Measurements from ENCODE around the gene CIART. TPM values are rescaled to one million over a fixed set of nuclear protein-coding genes. Genes with fewer than 3 reads are reported as not detected.
"Not testable (repeated sequence)": the region's sequence is repeated elsewhere in the genome, so short reads cannot be mapped to it uniquely, and the experiment has no call there.

The CIART gene
- 1 to 10 TPM in 1 of 2 donors, under 1 TPM in 1; 0.69 to 1.6 TPM for total RNA-seq

- intact Hi-C loops (cut with DNase I) = loop anchor here (2.0 kb wide), 1 partner anchor 27 kb away; no protein-coding TSS in a partner anchor
- peak; percentile 86 for DNase-seq
- Histone ChIP-seq H3K4me3 (peak within 1 kb of the TSS; percentile 43), H3K4me1 (peaks cover 3% of the 10 kb centered on the region), H3K27me3 (no peaks in the 10 kb centered on the region), H3K36me3 (no peaks in the 10 kb centered on the region), H3K9me3 (no peaks in the 10 kb centered on the region), H3K9ac (ENCODE audit: low read depth in 2 of 2, low read length in 2 of 2) (peak within 1 kb of the TSS; percentile 54 to 77), H3K27ac (peak within 1 kb of the TSS; percentile 58)
- TF ChIP-seq CTCF (IDR thresholded peaks at IDR 0.05) = no peak
Observed at GRCh38 chr1:150281758-150282557, at the start of gene CIART. Gene CIART (plus strand): TSS chr1:150282554. CDS start chr1:150283268, 714 bp downstream.

GRCh38 chr1:150232921-150233320 is 49.4 kb upstream of the CIART start:
- H3K36me3 ChIP-seq; intact Hi-C loops (cut with DNase I); H3K27ac ChIP-seq; H3K4me3 ChIP-seq; H3K9me3 ChIP-seq; H3K4me1 ChIP-seq; H3K9ac ChIP-seq (ENCODE audit: low read depth in 2 of 2, low read length in 2 of 2); H3K27me3 ChIP-seq; DNase-seq: not testable (repeated sequence)

DNA sequence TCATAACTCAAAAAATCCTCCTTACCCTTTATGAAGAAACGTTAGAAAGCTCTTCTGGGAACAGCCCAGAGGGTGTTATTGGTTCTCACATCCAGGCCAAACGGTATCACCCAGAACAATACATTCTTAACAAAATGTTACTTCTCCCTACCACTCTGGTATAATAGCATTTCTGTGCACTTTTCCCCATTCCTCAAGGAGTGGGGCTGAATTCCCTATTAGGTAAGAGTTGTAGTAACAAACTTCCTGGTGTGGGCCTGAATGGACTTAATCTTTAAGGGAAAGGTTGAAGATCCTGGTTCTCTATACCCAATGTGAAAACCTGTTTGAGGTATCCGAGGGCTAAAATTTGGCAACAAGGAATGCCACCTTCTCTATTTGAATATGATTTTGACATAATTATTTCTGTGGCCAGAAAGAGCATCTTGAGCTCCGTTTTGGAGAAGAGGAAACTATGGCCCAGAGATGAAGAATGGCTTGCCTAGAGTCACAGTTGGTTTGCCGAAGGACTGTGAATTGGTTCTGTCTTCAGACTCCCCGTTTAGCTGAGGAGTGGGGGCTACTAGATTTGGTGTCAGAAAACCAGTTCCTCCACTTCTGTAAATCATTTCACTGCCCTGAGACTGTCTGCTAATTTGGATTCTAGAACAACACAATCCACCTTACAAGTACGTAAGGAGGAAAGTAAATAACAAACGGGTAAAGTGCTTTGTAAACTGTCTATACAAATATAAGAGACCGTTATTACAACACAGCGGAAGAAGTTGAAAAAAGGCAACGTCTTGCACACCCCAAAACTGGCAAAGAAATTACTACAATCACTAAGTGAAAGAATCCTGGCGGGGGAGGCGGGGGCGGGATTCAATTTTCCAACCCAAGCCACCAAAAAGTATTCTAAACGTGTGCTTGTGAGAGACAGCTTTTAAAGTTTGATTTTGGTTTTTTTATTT is 48.7 kb upstream of the CIART start:
- TF ChIP-seq CTCF (IDR thresholded peaks at IDR 0.05) = no peak
- Histone ChIP-seq H3K9ac (ENCODE audit: low read depth in 2 of 2, low read length in 2 of 2) (peak overlapping the region; percentile 91), H3K4me3 (peak overlapping the region; percentile 85), H3K27me3 (no peaks in the 10 kb centered on the region), H3K4me1 (no peaks in the 10 kb centered on the region), H3K36me3 (no peaks in the 10 kb centered on the region), H3K9me3 (no peaks in the 10 kb centered on the region), H3K27ac (peak overlapping the region; percentile 93)
- intact Hi-C loops (cut with DNase I) = no loop called here
- DNase-seq = peak; percentile 40

GRCh38 chr1:150234309-150234565 is 48.1 kb upstream of the CIART start:
- intact Hi-C loops (cut with DNase I) = no loop called here
- Histone ChIP-seq H3K36me3 (no peaks in the 10 kb centered on the region), H3K4me3 (peak overlapping the region; percentile 85), H3K27ac (peak overlapping the region; percentile 93), H3K9me3 (no peaks in the 10 kb centered on the region), H3K4me1 (no peaks in the 10 kb centered on the region), H3K27me3 (no peaks in the 10 kb centered on the region), H3K9ac (ENCODE audit: low read depth in 2 of 2, low read length in 2 of 2) (peak overlapping the region; percentile 91)
- no peak for DNase-seq
- no peak for TF ChIP-seq CTCF (IDR thresholded peaks at IDR 0.05)

- intact Hi-C loops (cut with DNase I) = no loop called here
- no peaks in the 10 kb centered on the region for H3K36me3 ChIP-seq
- H3K27ac ChIP-seq = peak overlapping the region; percentile 93
- no peaks in the 10 kb centered on the region for H3K27me3 ChIP-seq
- no peaks in the 10 kb centered on the region for H3K9me3 ChIP-seq
- H3K4me3 ChIP-seq = peak overlapping the region; percentile 85
- no peak for TF ChIP-seq CTCF (IDR thresholded peaks at IDR 0.05)
- H3K9ac ChIP-seq (ENCODE audit: low read depth in 2 of 2, low read length in 2 of 2) = peak overlapping the region; percentile 91
- peak; percentile 85 for DNase-seq
- no peaks in the 10 kb centered on the region for H3K4me1 ChIP-seq
Observed at GRCh38 chr1:150234566-150235293, 47.6 kb upstream of the CIART start.
